Activated B cell treated with CpG ODN at 0.5 μM for 24 hours (primary cell): ENCODE data around the gene HIGD2B. TPM values are rescaled to one million over a fixed set of nuclear protein-coding genes. Genes with fewer than 3 reads are reported as not detected.

Source experiments
- ATAC-seq: fragments of 200-7000 bp; cut with Tn5 transposase; one replicate; pipeline ENCODE4 v1.10.0; 2021; ENCODE audit warnings: low read depth, mild to moderate bottlenecking, moderate library complexity
- CTCF ChIA-PET: fragments of 350-600 bp; sonication (Branson Sonifier 250); formaldehyde crosslinking; loops from one replicate; lab custom pipeline; 2021; ENCODE audit warnings: antibody characterized with exemption; lab: Charles Lee
- POLR2A ChIA-PET: fragments of 350-600 bp; sonication (Branson Sonifier 250); formaldehyde crosslinking; loops from one replicate; lab custom pipeline; 2021; ENCODE audit warnings: antibody characterized with exemption; lab: Charles Lee
- DNase-seq: peaks from one replicate; pipeline ENCODE4 v3.0.0; 2022
- H3K27ac Mint-ChIP-seq: one replicate; pipeline ENCODE4 v1.8.0; 2020; ENCODE audit warnings: mixed read lengths
- H3K27me3 Mint-ChIP-seq: one replicate; pipeline ENCODE4 v1.8.0; 2021; ENCODE audit warnings: mixed read lengths
- H3K36me3 Mint-ChIP-seq: one replicate; pipeline ENCODE4 v1.8.0; 2021; ENCODE audit warnings: low read depth, mixed read lengths
- H3K4me1 Mint-ChIP-seq: one replicate; pipeline ENCODE4 v1.8.0; 2021; ENCODE audit warnings: mixed read lengths
- H3K4me3 Mint-ChIP-seq: one replicate; pipeline ENCODE4 v1.8.0; 2020; ENCODE audit warnings: mild to moderate bottlenecking, mixed read lengths
- H3K9me3 Mint-ChIP-seq: one replicate; pipeline ENCODE4 v1.8.0; 2020; ENCODE audit warnings: mixed read lengths
- CTCF ChIP-seq: fragments of 200-600 bp; IDR thresholded peaks from one replicate; pipeline ENCODE4 v1.8.0; 2022; ENCODE audit warnings: antibody characterized with exemption, mild to moderate bottlenecking
- intact Hi-C: fragments of 100-400 bp; cut with micrococcal nuclease; formaldehyde crosslinking; loops from one replicate; pipeline ENCODE4 v1.15.1; 2024
- total RNA-seq: library from RNA; stranded (reverse); gene quantifications from 2 replicates; pipeline ENCODE4 v1.2.3, GENCODE V29; 2022

The HIGD2B gene
- total RNA-seq, 1 donor from 2014 or later = 0.55 TPM

- no peaks in the 10 kb centered on the region for H3K4me1 Mint-ChIP-seq
- ATAC-seq (no peak), DNase-seq (no peak)
- H3K4me3 Mint-ChIP-seq = no peak overlapping the region
- POLR2A ChIA-PET = no interaction called here
- intact Hi-C loops = no loop called here
- H3K27ac Mint-ChIP-seq = no peak overlapping the region
- CTCF ChIA-PET = interaction anchor here (1.0 to 1.3 kb wide), 2 partner anchors 23 to 28 kb away, joined by 3 to 4 read pairs; no protein-coding TSS in a partner anchor
- no peaks in the 10 kb centered on the region for H3K27me3 Mint-ChIP-seq
- no peak for TF ChIP-seq CTCF
- peaks cover 3% of the 10 kb centered on the region for H3K36me3 Mint-ChIP-seq
- no peaks in the 10 kb centered on the region for H3K9me3 Mint-ChIP-seq
Observed at GRCh38 chr15:72698938-72699337, 13.0 kb upstream of the HIGD2B start.

GRCh38 chr15:72690938-72691337, 5.0 kb upstream of the HIGD2B start:
- CTCF ChIA-PET = no interaction called here
- H3K9me3 Mint-ChIP-seq = no peaks in the 10 kb centered on the region
- POLR2A ChIA-PET = interaction anchor here (0.6 kb wide), 1 partner anchor 237 kb away, joined by 3 read pairs; no protein-coding TSS in a partner anchor
- H3K27ac Mint-ChIP-seq = no peak overlapping the region
- DNase-seq = no peak
- intact Hi-C loops = no loop called here
- no peak for ATAC-seq
- TF ChIP-seq CTCF = no peak
- no peaks in the 10 kb centered on the region for H3K27me3 Mint-ChIP-seq
- H3K4me3 Mint-ChIP-seq = no peak overlapping the region
- H3K36me3 Mint-ChIP-seq = peaks cover 6% of the 10 kb centered on the region
- H3K4me1 Mint-ChIP-seq = peaks cover 10% of the 10 kb centered on the region

- ATAC-seq (no peak), DNase-seq (no peak)
- CTCF ChIA-PET = interaction anchor here (0.8 kb wide), 1 partner anchor 17 kb away, joined by 4 read pairs; no protein-coding TSS in a partner anchor
- intact Hi-C loops = loop anchor here (5.0 kb wide), 4 partner anchors 216 to 416 kb away; partner anchors contain the start of genes ARIH1, CELF6, NEO1 and PARP6
- POLR2A ChIA-PET = interaction anchor here (1.3 kb wide), 1 partner anchor 89 kb away, joined by 3 read pairs; no protein-coding TSS in a partner anchor
- Mint-ChIP-seq H3K4me3 (no peak overlapping the region), H3K9me3 (no peaks in the 10 kb centered on the region), H3K36me3 (peaks cover 8% of the 10 kb centered on the region), H3K27ac (peak overlapping the region; percentile 6), H3K27me3 (no peaks in the 10 kb centered on the region), H3K4me1 (peaks cover 20% of the 10 kb centered on the region)
- no peak for TF ChIP-seq CTCF
Observed at GRCh38 chr15:72688697-72689096, 2.7 kb upstream of the HIGD2B start.

GRCh38 chr15:72685301-72685924, 569 bp downstream of the HIGD2B start:
- Mint-ChIP-seq H3K27ac (peak overlapping the region; percentile 93), H3K4me1 (peaks cover 18% of the 10 kb centered on the region), H3K4me3 (peak overlapping the region; percentile 97), H3K36me3 (peaks cover 8% of the 10 kb centered on the region), H3K27me3 (no peaks in the 10 kb centered on the region), H3K9me3 (no peaks in the 10 kb centered on the region)
- no peak for DNase-seq
- ChIA-PET POLR2A (interaction anchor here (0.6 to 2.1 kb wide), 8 partner anchors 11 to 457 kb away, joined by 3 to 15 read pairs (median 5); partner anchors contain the start of genes ADPGK and HEXA), CTCF (interaction anchor here (0.6 to 2.1 kb wide), 2 partner anchors 15 to 620 kb away, joined by 3 to 6 read pairs; no protein-coding TSS in a partner anchor)
- no peak for ATAC-seq
- no peak for TF ChIP-seq CTCF
- intact Hi-C loops = loop anchor here (5.0 kb wide), 4 partner anchors 213 to 413 kb away; partner anchors contain the start of genes ARIH1, CELF6, NEO1 and PARP6

- Mint-ChIP-seq H3K36me3 (peaks cover 8% of the 10 kb centered on the region), H3K27ac (no peak overlapping the region), H3K4me1 (peaks cover 18% of the 10 kb centered on the region), H3K4me3 (no peak overlapping the region), H3K27me3 (peaks cover 6% of the 10 kb centered on the region), H3K9me3 (no peaks in the 10 kb centered on the region)
- DNase-seq (no peak), ATAC-seq (no peak)
- intact Hi-C loops = no loop called here
- ChIA-PET POLR2A (no interaction called here), CTCF (no interaction called here)
- no peak for TF ChIP-seq CTCF
Observed at GRCh38 chr15:72682772-72683171, 3.2 kb downstream of the HIGD2B start.
